Calu3 (cell line): Measurements from ENCODE around the gene NT5C1A. TPM values are rescaled to one million over a fixed set of nuclear protein-coding genes. Genes with fewer than 3 reads are reported as not detected.

Experiments used
- BruUV-seq: library from RNA; stranded (reverse); fragments of 400-500 nt; replicated peaks from 2 replicates; lab custom pipeline; 2021; lab: Mats Ljungman, UMichigan
- CTCF ChIA-PET: fragments of 300-600 bp; sonication (Branson Sonifier 250); formaldehyde crosslinking; loops from one replicate; lab custom pipeline; 2022; ENCODE audit warnings: antibody characterized with exemption; lab: Charles Lee
- DNase-seq: peaks from one replicate; pipeline ENCODE4 v3.0.0; 2022
- H3K27ac Mint-ChIP-seq: one replicate; pipeline ENCODE4 v1.8.0; 2022; ENCODE audit warnings: mixed read lengths; ENCODE audit not compliant: unreplicated experiment
- H3K27me3 Mint-ChIP-seq: one replicate; pipeline ENCODE4 v1.8.0; 2022; ENCODE audit warnings: mixed read lengths; ENCODE audit not compliant: unreplicated experiment
- H3K36me3 Mint-ChIP-seq: one replicate; pipeline ENCODE4 v1.8.0; 2022; ENCODE audit warnings: mild to moderate bottlenecking, moderate library complexity, mixed read lengths; ENCODE audit not compliant: insufficient read depth, unreplicated experiment
- H3K4me1 Mint-ChIP-seq: one replicate; pipeline ENCODE4 v1.8.0; 2022; ENCODE audit warnings: mild to moderate bottlenecking, low read depth, mixed read lengths; ENCODE audit not compliant: unreplicated experiment
- H3K4me3 Mint-ChIP-seq: one replicate; pipeline ENCODE4 v1.8.0; 2022; ENCODE audit warnings: mild to moderate bottlenecking, low read depth, moderate library complexity, mixed read lengths; ENCODE audit not compliant: unreplicated experiment
- H3K9me3 Mint-ChIP-seq: one replicate; pipeline ENCODE4 v1.8.0; 2022; ENCODE audit warnings: low read depth, mixed read lengths; ENCODE audit not compliant: unreplicated experiment
- CTCF ChIP-seq: fragments of 200-600 bp; IDR thresholded peaks from one replicate; pipeline ENCODE4 v1.8.0; 2022; ENCODE audit warnings: antibody characterized with exemption; ENCODE audit not compliant: unreplicated experiment
- intact Hi-C: fragments of 100-400 bp; cut with micrococcal nuclease; formaldehyde crosslinking; loops from one replicate; pipeline ENCODE4 v1.10.0; 2022; ENCODE audit not compliant: unreplicated experiment
- total RNA-seq: library from RNA; stranded (reverse); gene quantifications from 2 replicates; pipeline ENCODE4 v1.2.3, GENCODE V29; 2022

NT5C1A gene
- total RNA-seq, 1 experiment from 2014 or later: not detected

DNA sequence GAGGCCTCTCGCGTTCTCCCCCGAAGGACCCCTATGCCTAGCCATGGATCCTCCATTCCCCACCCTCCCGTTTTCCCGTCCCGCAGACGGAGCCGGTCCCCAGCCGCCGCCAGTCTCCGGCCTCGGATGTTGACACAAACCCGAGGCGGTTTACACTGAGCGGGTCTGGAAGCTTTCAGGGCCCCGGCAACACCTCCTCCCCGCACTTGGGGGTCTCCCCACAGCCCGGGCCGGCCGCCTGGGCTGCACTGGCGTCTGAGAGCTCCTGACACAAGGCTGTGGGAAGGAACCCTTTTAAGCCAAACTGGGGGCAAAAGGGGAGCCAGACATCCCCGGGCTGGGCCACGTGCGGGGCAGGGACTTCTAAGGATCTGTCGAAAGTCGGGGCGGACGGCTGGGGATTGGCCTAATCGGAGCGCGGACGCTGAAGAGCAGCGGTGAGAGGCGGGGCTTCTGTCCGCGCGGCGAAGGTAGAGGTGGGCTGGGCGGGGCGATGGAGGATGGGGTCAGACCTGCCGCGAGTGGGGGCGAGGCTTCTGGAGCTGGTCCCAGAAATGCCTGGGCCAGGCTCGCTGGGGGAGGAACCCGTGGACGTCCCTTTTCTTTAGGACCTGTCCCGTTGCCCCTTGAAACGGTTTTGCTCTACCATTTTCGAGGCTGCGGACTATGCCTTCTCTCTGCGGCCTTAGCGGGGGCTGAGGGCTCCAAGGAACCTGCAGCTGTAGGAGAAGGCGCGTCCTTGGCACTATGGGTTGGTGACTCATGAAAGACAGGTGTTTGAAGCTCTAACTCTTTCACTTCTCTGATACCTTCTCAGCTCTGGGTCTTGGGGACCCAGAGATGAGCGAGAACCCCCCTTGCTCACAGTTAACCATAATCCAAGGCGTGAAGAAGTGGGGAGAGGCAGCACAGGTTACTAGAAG, 20.5 kb upstream of the NT5C1A start:
- Mint-ChIP-seq H3K27me3 (peaks cover 79% of the 10 kb centered on the region), H3K4me3 (no peak overlapping the region), H3K4me1 (no peaks in the 10 kb centered on the region), H3K27ac (no peak overlapping the region), H3K9me3 (no peaks in the 10 kb centered on the region), H3K36me3 (no peaks in the 10 kb centered on the region)
- intact Hi-C loops: no loop called here
- BruUV-seq: no TSS peak
- no peak for TF ChIP-seq CTCF
- CTCF ChIA-PET: interaction anchor here (0.6 to 2.0 kb wide), 4 partner anchors 9 to 482 kb away, joined by 3 to 7 read pairs (median 4); no protein-coding TSS in a partner anchor
- DNase-seq: no peak

GRCh38 chr1:39691383-39692151, 19.7 kb upstream of the NT5C1A start, which contains the start of gene HPCAL4:
Gene HPCAL4, minus strand, starts transcription at chr1:39691433. Its CDS starts 6,830 bp downstream, at chr1:39684603.
- TF ChIP-seq CTCF: no peak
- BruUV-seq: no TSS peak
- Mint-ChIP-seq H3K4me1 (no peaks in the 10 kb centered on the region), H3K36me3 (no peaks in the 10 kb centered on the region), H3K4me3 (peak within 1 kb of the TSS; percentile 63), H3K27me3 (peaks cover 79% of the 10 kb centered on the region), H3K9me3 (no peaks in the 10 kb centered on the region), H3K27ac (no peak within 1 kb of the TSS)
- peak; percentile 95 for DNase-seq
- CTCF ChIA-PET: interaction anchor here (0.8 to 2.0 kb wide), 4 partner anchors 10 to 33 kb away, joined by 3 to 7 read pairs (median 4); partner anchors contain the start of gene NT5C1A
- intact Hi-C loops: loop anchor here (2.0 kb wide), 1 partner anchor 27 kb away; no protein-coding TSS in a partner anchor

DNA sequence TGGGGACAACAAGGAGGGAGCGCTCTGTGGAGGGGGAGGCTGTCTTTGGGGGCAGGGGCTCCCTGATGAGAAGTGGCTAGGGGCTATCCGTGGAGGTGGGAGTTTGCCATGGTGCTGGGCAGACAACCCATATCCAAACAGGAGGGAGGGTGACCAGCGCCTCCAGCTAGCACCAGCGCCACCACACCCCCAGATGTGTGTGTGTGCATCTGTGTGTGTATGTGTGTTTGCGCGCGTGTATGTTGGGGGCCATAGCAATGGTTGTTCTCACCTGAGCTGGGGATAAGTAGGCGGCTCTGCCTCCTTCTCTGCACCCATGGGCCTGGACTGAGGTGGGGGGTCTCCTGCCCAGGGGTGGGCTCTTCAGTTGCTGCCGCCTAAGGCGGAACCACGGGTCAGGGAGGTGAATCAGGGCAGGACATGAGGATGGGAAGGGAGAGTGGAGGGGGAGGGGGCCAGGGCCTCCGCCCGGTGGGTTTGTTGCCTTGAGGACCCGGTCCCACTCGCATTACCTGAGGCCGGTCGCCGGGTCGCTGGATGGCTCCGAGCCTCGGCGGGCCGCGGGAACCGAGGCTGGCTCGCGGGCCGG, 19.0 kb upstream of the NT5C1A start:
- BruUV-seq: no TSS peak
- no peaks in the 10 kb centered on the region for H3K4me1 Mint-ChIP-seq
- H3K4me3 Mint-ChIP-seq: peak overlapping the region; percentile 63
- H3K9me3 Mint-ChIP-seq: no peaks in the 10 kb centered on the region
- TF ChIP-seq CTCF: no peak
- CTCF ChIA-PET: interaction anchor here (0.8 to 2.0 kb wide), 4 partner anchors 10 to 33 kb away, joined by 3 to 7 read pairs (median 4); partner anchors contain the start of gene NT5C1A
- intact Hi-C loops: loop anchor here (2.0 kb wide), 1 partner anchor 26 kb away; no protein-coding TSS in a partner anchor
- DNase-seq: no peak
- H3K36me3 Mint-ChIP-seq: no peaks in the 10 kb centered on the region
- H3K27ac Mint-ChIP-seq: no peak overlapping the region
- H3K27me3 Mint-ChIP-seq: peaks cover 79% of the 10 kb centered on the region

DNA sequence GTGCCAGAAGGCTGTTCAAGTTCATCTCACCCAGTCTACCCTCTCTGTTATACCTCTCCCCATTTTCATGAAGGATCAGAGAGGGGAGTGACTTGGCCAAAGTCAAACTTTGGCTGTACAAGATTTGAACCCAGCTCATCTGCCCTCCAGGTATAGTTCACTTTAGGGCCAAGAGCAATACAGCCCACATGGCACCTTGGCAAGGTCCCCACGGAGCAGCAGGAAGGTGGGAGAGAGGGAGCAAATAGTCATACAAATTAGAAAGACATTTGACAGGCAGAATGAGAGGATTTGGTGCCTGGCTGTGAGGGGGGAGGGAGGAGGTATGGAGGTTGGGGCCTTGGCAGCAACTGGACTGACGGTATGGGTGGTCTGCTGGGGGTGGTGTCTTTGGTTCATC, 18.3 kb upstream of the NT5C1A start:
- H3K36me3 Mint-ChIP-seq: no peaks in the 10 kb centered on the region
- CTCF ChIA-PET: no interaction called here
- H3K27ac Mint-ChIP-seq: no peak overlapping the region
- BruUV-seq: no TSS peak
- no peak for DNase-seq
- TF ChIP-seq CTCF: no peak
- H3K4me1 Mint-ChIP-seq: no peaks in the 10 kb centered on the region
- H3K4me3 Mint-ChIP-seq: peak overlapping the region; percentile 63
- intact Hi-C loops: loop anchor here (2.0 kb wide), 1 partner anchor 25 kb away; no protein-coding TSS in a partner anchor
- peaks cover 79% of the 10 kb centered on the region for H3K27me3 Mint-ChIP-seq
- no peaks in the 10 kb centered on the region for H3K9me3 Mint-ChIP-seq
